ENCODE measurements around the gene ADPRH.

The ADPRH gene

GRCh38 chr3:119631516-119631915 lies 52.2 kb downstream of the ADPRH start:
- DNase-seq: no peak

- no peak for DNase-seq
These were observed 52.9 kb downstream of the ADPRH start for GRCh38 chr3:119632216-119632615.

- no peak for DNase-seq
These were observed 53.5 kb downstream of the ADPRH start for GRCh38 chr3:119632829-119633228.

- no peak for DNase-seq
These were observed 56.4 kb downstream of the ADPRH start for GRCh38 chr3:119635719-119636118.

GRCh38 chr3:119636249-119636648 lies 57.0 kb downstream of the ADPRH start:
- no peak for DNase-seq

- no peak for DNase-seq
These were observed 57.8 kb downstream of the ADPRH start for GRCh38 chr3:119636891-119637611.

- DNase-seq: no peak
These were observed 58.6 kb downstream of the ADPRH start for GRCh38 chr3:119637679-119638477.

All from activated naive CD4-positive, alpha-beta T cell treated with Interleukin-2 at 50 U/mL for 16 hours (primary cell).